ENCODE data around the gene GSN. TPM values are rescaled to one million over a fixed set of nuclear protein-coding genes. Genes with fewer than 3 reads are reported as not detected.

GSN gene
- total and polyA plus RNA-seq, 2 of the 13 experiments (the other 11 are each of a cell fraction or from before 2014, with no cell fraction given), result 294 to 307 TPM

- TF ChIP-seq SALL2 (CRISPR knock-in tag; IDR thresholded peaks at IDR 0.05), result no peak
- peak; percentile 78 for TF ChIP-seq SAP130 (CRISPR knock-in tag; IDR thresholded peaks at IDR 0.05; ENCODE audit: low read depth)
- 0 out of 2 replicates have a peak, but pooled peaks have one; percentile 24 for TF ChIP-seq MIXL1 (CRISPR knock-in tag; IDR thresholded peaks at IDR 0.05)
- TF ChIP-seq ZHX1 (CRISPR knock-in tag; IDR thresholded peaks at IDR 0.05; ENCODE audit: low read depth), result no peak
- 0 out of 2 replicates have a peak, but pooled peaks have one; percentile 23 for TF ChIP-seq KLF9 (CRISPR knock-in tag; IDR thresholded peaks at IDR 0.05; ENCODE audit: low read depth)
- peak; percentile 55; the same call in 1 of the 2 replicates for TF ChIP-seq ZNF598 (CRISPR knock-in tag; IDR thresholded peaks at IDR 0.05; ENCODE audit: borderline replicate concordance)
- TF ChIP-seq TEAD3 (CRISPR knock-in tag; optimal IDR thresholded peaks at IDR 0.05; ENCODE audit: borderline replicate concordance), result peak; percentile 96
- TF ChIP-seq SATB2 (CRISPR knock-in tag; IDR thresholded peaks at IDR 0.05), result no peak
- TF ChIP-seq ZNF292 (CRISPR knock-in tag; IDR thresholded peaks at IDR 0.05; ENCODE audit: borderline replicate concordance, low read depth), result peak; percentile 97; the same call in 1 of the 2 replicates
- TF ChIP-seq ZNF597 (CRISPR knock-in tag; IDR thresholded peaks at IDR 0.05), result no peak
- peak; percentile 23; the same call in 1 of the 2 replicates for TF ChIP-seq THAP9 (CRISPR knock-in tag; IDR thresholded peaks at IDR 0.05; ENCODE audit: borderline replicate concordance)
- TF ChIP-seq ZNF83 (CRISPR knock-in tag; IDR thresholded peaks at IDR 0.05; ENCODE audit: borderline replicate concordance), result no peak
- TF ChIP-seq KLF13 (CRISPR knock-in tag; IDR thresholded peaks at IDR 0.05), result no peak
- peak; percentile 24; the same call in 1 of the 2 replicates for TF ChIP-seq MED13 (CRISPR knock-in tag; IDR thresholded peaks at IDR 0.05)
- TF ChIP-seq ZNF263 (CRISPR knock-in tag; IDR thresholded peaks at IDR 0.05), result peak; percentile 91
- TF ChIP-seq SMAD9 (CRISPR knock-in tag; IDR thresholded peaks at IDR 0.05), result no peak
- peak; percentile 43; the same call in 1 of the 2 replicates for TF ChIP-seq ARNTL (CRISPR knock-in tag; IDR thresholded peaks at IDR 0.05)
- TF ChIP-seq ARID5B (CRISPR knock-in tag; IDR thresholded peaks at IDR 0.05), result peak; percentile 50
- TF ChIP-seq MEIS1 (CRISPR knock-in tag; IDR thresholded peaks at IDR 0.05; ENCODE audit: borderline replicate concordance), result 0 out of 2 replicates have a peak, but pooled peaks have one; percentile 5
Measured at GRCh38 chr9:121289026-121289771, 21.2 kb downstream of the GSN start (continued).

All from HepG2 (cell line).